ENCODE results near the gene FAM89A. TPM values are rescaled to one million over a fixed set of nuclear protein-coding genes. Genes with fewer than 3 reads are reported as not detected.
"Not testable (repeated sequence)": the region's sequence is repeated elsewhere in the genome, so short reads cannot be mapped to it uniquely, and the experiment has no call there.

Gene FAM89A
- total and polyA plus RNA-seq, 2 donors (not counting 1 experiment from before 2014, with no cell fraction given) = 6.8 to 12.0 TPM

DNA sequence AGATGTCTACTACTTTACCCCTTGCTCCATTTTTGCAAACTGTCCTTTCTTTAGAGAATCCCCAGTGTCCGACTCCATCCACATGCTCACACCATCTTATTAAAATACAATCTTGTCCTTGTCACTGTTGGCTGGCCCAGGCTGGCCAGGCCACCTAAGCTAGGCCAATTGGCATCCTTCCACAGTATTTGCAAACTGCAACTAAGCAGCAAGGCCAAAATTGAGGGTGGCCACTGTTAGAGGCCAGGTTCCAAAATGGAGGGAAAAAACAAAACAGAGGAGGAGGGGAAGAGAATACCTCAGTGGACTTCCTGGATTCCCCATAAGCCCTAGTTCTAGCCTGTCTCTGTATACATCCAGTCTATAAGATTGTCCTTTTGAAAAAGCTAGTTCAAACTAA is 4.3 kb downstream of the FAM89A start:
- Histone ChIP-seq H3K4me2 (ENCODE audit: extremely low read depth, insufficient read depth, low read length) (no peak overlapping the region), H3K4me3 (replicated peaks in 1 of 4; ENCODE audit: control extremely low read depth in 1 of 4, insufficient read depth in 1 of 4, low read depth in 3 of 4, low read length in 4 of 4) (no peak overlapping the region), H3K36me3 (ENCODE audit: control insufficient read depth, insufficient read depth, low read length) (no peaks in the 10 kb centered on the region), H2AFZ (ENCODE audit: low read length) (no peak overlapping the region), H3K79me2 (ENCODE audit: control insufficient read depth, insufficient read depth, low read length) (no peaks in the 10 kb centered on the region), H3K27ac (ENCODE audit: insufficient read depth, low read length) (no peak overlapping the region), H3K27me3 (ENCODE audit: control insufficient read depth, insufficient read depth, low read length) (no peaks in the 10 kb centered on the region), H3K9ac (ENCODE audit: insufficient read depth, low read length) (no peak overlapping the region), H3K4me1 (ENCODE audit: control insufficient read depth, extremely low read depth, insufficient read depth, low read length) (no peaks in the 10 kb centered on the region), H4K20me1 (ENCODE audit: control insufficient read depth, extremely low read depth, insufficient read depth, low read length) (no peaks in the 10 kb centered on the region), H3K9me3 (ENCODE audit: control insufficient read depth, insufficient read depth, low read depth, low read length) (no peaks in the 10 kb centered on the region)
- DNase-seq (ENCODE audit: low read depth in 2 of 2) = no peak
- TF ChIP-seq EZH2 (IDR thresholded peaks at IDR 0.05; ENCODE audit: low read length, missing control alignments) = no peak
- TF ChIP-seq, protein P1, sequence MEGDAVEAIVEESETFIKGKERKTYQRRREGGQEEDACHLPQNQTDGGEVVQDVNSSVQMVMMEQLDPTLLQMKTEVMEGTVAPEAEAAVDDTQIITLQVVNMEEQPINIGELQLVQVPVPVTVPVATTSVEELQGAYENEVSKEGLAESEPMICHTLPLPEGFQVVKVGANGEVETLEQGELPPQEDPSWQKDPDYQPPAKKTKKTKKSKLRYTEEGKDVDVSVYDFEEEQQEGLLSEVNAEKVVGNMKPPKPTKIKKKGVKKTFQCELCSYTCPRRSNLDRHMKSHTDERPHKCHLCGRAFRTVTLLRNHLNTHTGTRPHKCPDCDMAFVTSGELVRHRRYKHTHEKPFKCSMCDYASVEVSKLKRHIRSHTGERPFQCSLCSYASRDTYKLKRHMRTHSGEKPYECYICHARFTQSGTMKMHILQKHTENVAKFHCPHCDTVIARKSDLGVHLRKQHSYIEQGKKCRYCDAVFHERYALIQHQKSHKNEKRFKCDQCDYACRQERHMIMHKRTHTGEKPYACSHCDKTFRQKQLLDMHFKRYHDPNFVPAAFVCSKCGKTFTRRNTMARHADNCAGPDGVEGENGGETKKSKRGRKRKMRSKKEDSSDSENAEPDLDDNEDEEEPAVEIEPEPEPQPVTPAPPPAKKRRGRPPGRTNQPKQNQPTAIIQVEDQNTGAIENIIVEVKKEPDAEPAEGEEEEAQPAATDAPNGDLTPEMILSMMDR (conservative IDR thresholded peaks at IDR 0.05 in 1 of 2, IDR thresholded peaks at IDR 0.05 in 1 of 2; ENCODE audit: low read depth in 1 of 2, low read length in 2 of 2) = no peak

DNA sequence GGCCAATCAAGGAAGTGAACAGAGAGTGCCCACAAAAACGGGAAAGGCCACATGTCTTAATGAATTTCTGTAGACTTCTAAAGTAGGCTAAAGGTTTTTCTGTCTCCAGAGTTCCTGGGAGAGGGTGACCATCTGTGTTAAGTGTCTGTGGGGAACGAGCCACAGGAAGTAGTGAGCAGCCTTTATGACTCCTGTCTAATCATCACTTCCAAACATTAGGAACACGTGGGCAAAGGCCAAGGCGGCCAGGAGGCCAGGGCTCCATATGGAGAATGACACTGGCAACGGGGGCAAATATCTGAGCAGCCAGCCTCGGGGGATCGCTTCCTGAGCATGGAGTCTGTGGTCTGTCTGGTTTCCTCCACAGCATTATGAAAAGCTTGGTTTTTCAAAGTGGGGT is 7.1 kb downstream of the FAM89A start:
- H4K20me1 ChIP-seq (ENCODE audit: control insufficient read depth, extremely low read depth, insufficient read depth, low read length) = no peaks in the 10 kb centered on the region
- no peak for TF ChIP-seq EZH2 (IDR thresholded peaks at IDR 0.05; ENCODE audit: low read length, missing control alignments)
- TF ChIP-seq, protein P1 (conservative IDR thresholded peaks at IDR 0.05 in 1 of 2, IDR thresholded peaks at IDR 0.05 in 1 of 2; ENCODE audit: low read depth in 1 of 2, low read length in 2 of 2) = no peak
- no peaks in the 10 kb centered on the region for H3K4me1 ChIP-seq (ENCODE audit: control insufficient read depth, extremely low read depth, insufficient read depth, low read length)
- no peaks in the 10 kb centered on the region for H3K27me3 ChIP-seq (ENCODE audit: control insufficient read depth, insufficient read depth, low read length)
- no peak overlapping the region for H3K4me2 ChIP-seq (ENCODE audit: extremely low read depth, insufficient read depth, low read length)
- H2AFZ ChIP-seq (ENCODE audit: low read length) = no peak overlapping the region
- no peak for DNase-seq (ENCODE audit: low read depth in 2 of 2)
- H3K4me3 ChIP-seq (replicated peaks in 1 of 4; ENCODE audit: control extremely low read depth in 1 of 4, insufficient read depth in 1 of 4, low read depth in 3 of 4, low read length in 4 of 4) = no peak overlapping the region
- no peak overlapping the region for H3K9ac ChIP-seq (ENCODE audit: insufficient read depth, low read length)
- H3K36me3 ChIP-seq (ENCODE audit: control insufficient read depth, insufficient read depth, low read length) = no peaks in the 10 kb centered on the region
- H3K27ac ChIP-seq (ENCODE audit: insufficient read depth, low read length) = no peak overlapping the region
- no peaks in the 10 kb centered on the region for H3K9me3 ChIP-seq (ENCODE audit: control insufficient read depth, insufficient read depth, low read depth, low read length)
- H3K79me2 ChIP-seq (ENCODE audit: control insufficient read depth, insufficient read depth, low read length) = no peaks in the 10 kb centered on the region

DNA sequence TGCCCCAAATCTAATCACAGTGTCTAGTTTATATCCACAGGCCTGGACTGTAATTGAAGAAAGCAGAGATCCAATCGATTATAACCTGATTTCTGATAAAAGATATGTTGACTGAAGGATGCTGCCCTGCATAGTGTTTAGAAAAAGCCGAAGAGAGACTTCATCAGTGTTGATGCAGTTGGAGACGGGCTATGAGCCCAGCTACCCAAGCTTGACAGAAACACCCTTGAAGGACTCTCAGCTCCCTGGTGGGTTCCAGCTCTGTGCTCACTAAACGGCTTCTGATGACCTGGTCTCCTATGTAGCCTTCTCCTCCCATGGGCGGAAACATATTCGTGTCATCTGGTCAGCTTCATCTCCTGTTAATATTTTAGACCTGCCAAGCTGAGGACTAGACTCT is 10.2 kb downstream of the FAM89A start:
- no peaks in the 10 kb centered on the region for H3K27me3 ChIP-seq (ENCODE audit: control insufficient read depth, insufficient read depth, low read length)
- no peak overlapping the region for H3K4me2 ChIP-seq (ENCODE audit: extremely low read depth, insufficient read depth, low read length)
- no peaks in the 10 kb centered on the region for H3K9me3 ChIP-seq (ENCODE audit: control insufficient read depth, insufficient read depth, low read depth, low read length)
- no peak overlapping the region for H2AFZ ChIP-seq (ENCODE audit: low read length)
- H3K4me3 ChIP-seq (replicated peaks in 1 of 4; ENCODE audit: control extremely low read depth in 1 of 4, insufficient read depth in 1 of 4, low read depth in 3 of 4, low read length in 4 of 4) = no peak overlapping the region
- H3K4me1 ChIP-seq (ENCODE audit: control insufficient read depth, extremely low read depth, insufficient read depth, low read length) = no peaks in the 10 kb centered on the region
- TF ChIP-seq, protein P1 (conservative IDR thresholded peaks at IDR 0.05 in 1 of 2, IDR thresholded peaks at IDR 0.05 in 1 of 2; ENCODE audit: low read depth in 1 of 2, low read length in 2 of 2) = no peak
- TF ChIP-seq EZH2 (IDR thresholded peaks at IDR 0.05; ENCODE audit: low read length, missing control alignments) = no peak
- no peak for DNase-seq (ENCODE audit: low read depth in 2 of 2)
- no peak overlapping the region for H3K9ac ChIP-seq (ENCODE audit: insufficient read depth, low read length)
- no peaks in the 10 kb centered on the region for H3K36me3 ChIP-seq (ENCODE audit: control insufficient read depth, insufficient read depth, low read length)
- H3K27ac ChIP-seq (ENCODE audit: insufficient read depth, low read length) = no peak overlapping the region
- no peaks in the 10 kb centered on the region for H3K79me2 ChIP-seq (ENCODE audit: control insufficient read depth, insufficient read depth, low read length)
- H4K20me1 ChIP-seq (ENCODE audit: control insufficient read depth, extremely low read depth, insufficient read depth, low read length) = no peaks in the 10 kb centered on the region

DNA sequence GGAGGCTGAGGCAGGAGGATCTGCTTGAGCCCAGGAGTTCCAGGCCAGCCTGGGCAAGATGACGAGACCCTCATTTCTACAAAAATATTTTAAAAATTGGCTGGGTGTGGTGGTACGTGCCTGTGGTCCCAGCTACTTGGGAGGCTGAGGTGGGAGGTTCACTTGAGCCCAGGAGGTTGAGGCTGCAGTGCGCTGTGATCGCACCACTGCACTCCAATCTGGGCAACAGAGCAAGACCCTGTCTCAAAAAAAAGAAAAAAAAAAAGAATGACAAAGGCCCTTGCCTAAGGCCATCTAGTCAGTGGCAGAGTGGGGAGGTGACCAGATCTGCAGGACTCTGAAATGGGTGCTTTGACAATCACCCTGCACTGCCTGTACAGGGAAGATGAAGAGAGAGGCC is 10.8 kb downstream of the FAM89A start:
- H3K27me3 ChIP-seq (ENCODE audit: control insufficient read depth, insufficient read depth, low read length); H2AFZ ChIP-seq (ENCODE audit: low read length); H4K20me1 ChIP-seq (ENCODE audit: control insufficient read depth, extremely low read depth, insufficient read depth, low read length); H3K36me3 ChIP-seq (ENCODE audit: control insufficient read depth, insufficient read depth, low read length); H3K4me3 ChIP-seq (replicated peaks in 1 of 4; ENCODE audit: control extremely low read depth in 1 of 4, insufficient read depth in 1 of 4, low read depth in 3 of 4, low read length in 4 of 4); H3K79me2 ChIP-seq (ENCODE audit: control insufficient read depth, insufficient read depth, low read length); DNase-seq (ENCODE audit: low read depth in 2 of 2); H3K4me1 ChIP-seq (ENCODE audit: control insufficient read depth, extremely low read depth, insufficient read depth, low read length); H3K27ac ChIP-seq (ENCODE audit: insufficient read depth, low read length); H3K9ac ChIP-seq (ENCODE audit: insufficient read depth, low read length); H3K4me2 ChIP-seq (ENCODE audit: extremely low read depth, insufficient read depth, low read length); H3K9me3 ChIP-seq (ENCODE audit: control insufficient read depth, insufficient read depth, low read depth, low read length): not testable (repeated sequence)

Data from fibroblast of lung (primary cell).